GM21723 (cell line): ENCODE results near the gene MRFAP1L1.

Source experiments
- ATAC-seq: cut with Tn5 transposase; IDR thresholded peaks from one replicate; pipeline ENCODE4 v1.9.1; 2021; ENCODE audit warnings: mild to moderate bottlenecking, moderate library complexity; ENCODE audit not compliant: unreplicated experiment

Gene MRFAP1L1

DNA sequence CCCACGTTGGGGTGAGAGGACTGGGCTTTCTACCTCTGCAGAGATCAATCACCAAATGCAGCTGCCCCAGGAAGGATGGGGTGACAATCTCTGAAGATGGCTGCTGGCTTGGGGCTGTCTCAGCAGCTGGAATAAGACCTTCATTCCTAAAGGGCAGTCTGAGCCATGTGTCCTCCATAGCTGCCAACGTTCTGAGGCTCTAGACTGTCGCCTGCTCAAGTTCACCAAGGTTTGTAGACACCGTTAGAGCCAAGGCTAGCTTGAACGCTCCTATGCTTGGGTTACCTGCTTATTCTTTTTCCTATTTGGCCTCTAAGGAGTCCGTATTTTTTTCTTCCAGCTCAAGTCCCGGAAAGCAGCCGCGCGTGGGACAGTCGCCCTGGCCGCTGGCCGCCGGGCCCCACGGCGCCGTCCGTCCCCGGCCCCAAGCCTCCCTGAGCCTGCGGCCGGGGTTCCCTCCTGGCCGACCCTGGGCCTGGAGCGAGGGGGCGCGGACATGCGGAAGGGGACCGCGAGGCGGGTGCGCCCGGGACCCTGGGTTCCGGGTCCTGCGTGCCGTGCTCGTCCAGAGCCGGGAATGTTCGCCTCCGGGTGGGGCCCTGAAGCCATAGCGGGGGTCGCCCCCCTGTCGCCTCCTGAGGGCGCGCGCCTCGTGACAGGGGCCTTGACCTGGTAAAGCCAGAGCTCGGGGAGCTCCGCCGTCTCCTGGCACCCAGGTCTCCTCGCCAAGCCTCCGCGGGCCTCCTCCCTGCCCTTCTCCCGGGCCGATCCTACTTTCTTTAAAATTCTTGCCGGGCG lies 45.9 kb downstream of the MRFAP1L1 start:
- no peak for ATAC-seq

DNA sequence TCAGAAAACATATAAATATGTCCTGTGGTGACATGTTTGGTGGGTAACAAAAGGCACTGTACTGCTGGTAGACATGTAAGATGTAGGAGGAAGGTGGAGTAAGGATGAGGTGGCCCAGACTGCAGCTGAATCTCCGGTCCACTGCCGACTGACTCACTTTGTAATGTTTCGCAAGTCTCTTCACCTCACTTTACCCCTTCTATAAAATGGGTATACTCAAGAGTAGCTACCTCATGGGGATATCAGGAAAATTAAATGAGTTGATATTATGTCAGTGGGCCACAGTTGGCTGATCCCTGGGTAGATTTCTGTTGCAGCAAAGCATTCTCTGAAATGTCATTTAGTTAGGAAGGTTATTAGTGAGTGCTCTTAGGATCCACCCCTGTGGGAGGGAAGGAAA lies 47.1 kb downstream of the MRFAP1L1 start:
- no peak for ATAC-seq

DNA sequence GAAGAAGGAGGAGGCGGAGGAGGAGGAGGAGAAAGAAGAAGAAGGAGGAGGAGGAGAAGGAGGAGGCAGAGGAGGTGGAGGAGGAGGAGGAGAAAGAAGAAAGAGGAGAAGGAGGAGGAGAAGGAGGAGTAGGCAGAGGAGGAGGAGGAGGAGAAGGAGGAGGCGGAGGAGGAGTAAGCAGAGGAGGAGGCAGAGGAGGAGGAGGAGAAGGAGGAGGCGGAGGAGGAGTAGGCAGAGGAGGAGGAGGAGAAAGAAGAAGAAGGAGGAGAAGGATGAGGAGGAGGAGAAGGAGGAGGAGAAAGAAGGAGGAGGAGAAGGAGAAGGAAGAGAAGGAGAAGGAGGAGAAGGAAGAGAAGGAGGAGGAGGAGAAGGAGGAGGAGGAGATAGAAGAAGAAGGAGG lies 49.2 kb downstream of the MRFAP1L1 start:
- ATAC-seq = no peak

DNA sequence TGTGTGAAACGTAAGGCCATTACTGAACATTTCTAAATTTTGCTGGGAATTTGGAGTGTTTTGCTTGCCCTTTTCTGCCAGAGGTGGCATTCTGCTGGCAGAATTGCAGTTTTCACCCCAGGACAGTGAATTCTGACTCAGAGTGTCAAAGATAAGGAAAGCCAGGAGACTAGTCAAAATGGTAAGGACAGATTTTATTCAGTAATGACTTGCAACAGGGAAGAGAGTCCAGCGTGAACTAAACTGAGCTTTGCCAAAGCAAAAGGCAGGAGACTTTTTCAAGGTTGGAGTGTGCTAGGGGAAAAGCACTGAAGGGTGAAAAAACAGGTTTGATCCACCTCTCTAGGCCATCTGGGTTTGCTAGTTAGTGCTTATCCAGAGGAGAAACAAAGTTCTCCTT lies 49.8 kb downstream of the MRFAP1L1 start:
- no peak for ATAC-seq

DNA sequence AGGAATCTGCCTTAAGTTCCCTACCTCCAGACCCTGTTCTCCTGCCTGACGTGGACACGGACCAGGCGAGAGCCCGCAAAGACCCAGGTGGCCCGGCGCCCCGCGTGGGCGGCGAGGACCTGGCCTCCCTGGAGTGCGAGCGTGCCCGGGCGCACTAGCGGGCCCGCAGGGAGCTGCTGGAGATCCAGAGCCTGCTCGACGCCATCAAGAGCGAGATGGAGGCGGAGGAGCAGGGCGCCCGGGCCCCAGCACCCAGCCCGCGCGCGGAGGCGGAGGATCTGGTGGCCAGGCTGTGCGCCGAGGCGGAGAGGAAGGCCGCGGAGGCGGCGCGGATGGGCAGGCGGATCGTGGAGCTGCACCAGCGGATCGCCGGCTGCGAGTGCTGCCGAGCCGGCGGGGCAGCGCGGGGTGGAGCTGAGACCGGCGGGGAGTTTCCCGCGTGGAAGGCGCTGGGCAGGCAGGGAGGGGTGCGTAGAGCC lies 51.0 kb downstream of the MRFAP1L1 start:
- no peak for ATAC-seq

DNA sequence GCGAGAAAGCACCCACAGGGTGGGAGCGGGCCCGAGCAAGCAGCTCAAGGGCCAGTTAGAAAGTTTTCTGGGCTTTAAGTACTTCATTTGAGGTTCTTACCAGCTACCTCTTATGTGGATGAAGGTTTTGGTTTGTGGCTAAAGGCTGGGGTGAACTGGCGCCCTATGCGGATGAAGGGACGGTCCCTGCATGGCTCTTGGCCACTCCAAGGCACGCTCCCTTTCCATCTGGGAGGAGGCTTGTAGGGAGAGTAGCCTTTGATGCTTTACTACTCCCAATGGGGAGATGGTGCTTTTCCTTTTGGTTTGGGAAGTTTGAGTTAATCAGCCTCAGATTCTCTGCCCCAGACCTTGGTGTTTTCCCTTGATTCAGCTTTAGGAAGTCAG lies 51.5 kb downstream of the MRFAP1L1 start:
- no peak for ATAC-seq
